Hepatocyte (in vitro differentiated cells): Measurements from ENCODE around the gene IER3. TPM values are rescaled to one million over a fixed set of nuclear protein-coding genes. Genes with fewer than 3 reads are reported as not detected.
A peak's percentile ranks its signal among the peaks of the same experiment; 100 is the strongest.

Experiments
- DNase-seq: peaks from one replicate; pipeline ENCODE4 v3.0.0-alpha.2; 2016; ENCODE audit warnings: low spot score
- H2AFZ ChIP-seq: fragments of 200-600 bp; sonication (generic); 2 replicates; pipeline ENCODE4 v1.6.0; 2016; ENCODE audit warnings: antibody characterized with exemption, mild to moderate bottlenecking
- H3K27ac ChIP-seq: fragments of 200-600 bp; sonication (generic); 2 replicates; pipeline ENCODE4 v1.5.1; 2016; ENCODE audit warnings: mild to moderate bottlenecking
- H3K27me3 ChIP-seq: fragments of 200-600 bp; sonication (generic); 2 replicates; pipeline ENCODE4 v1.6.1; 2016
- H3K36me3 ChIP-seq: fragments of 200-600 bp; sonication (generic); replicated peaks from 2 replicates; pipeline ENCODE4 v1.5.1; 2016; ENCODE audit warnings: low read depth; ENCODE audit not compliant: insufficient read depth
- H3K4me1 ChIP-seq: fragments of 200-600 bp; sonication (generic); 2 replicates; pipeline ENCODE4 v1.5.1; 2016; ENCODE audit warnings: mild to moderate bottlenecking, moderate library complexity; ENCODE audit not compliant: insufficient read depth
- H3K4me2 ChIP-seq: fragments of 200-600 bp; sonication (generic); 2 replicates; pipeline ENCODE4 v1.6.0; 2016
- H3K4me3 ChIP-seq: fragments of 200-600 bp; sonication (generic); 2 replicates; pipeline ENCODE4 v1.5.1; 2016; ENCODE audit warnings: mild to moderate bottlenecking
- H3K79me2 ChIP-seq: fragments of 200-600 bp; sonication (generic); 2 replicates; pipeline ENCODE4 v1.6.0; 2017; ENCODE audit warnings: mild to moderate bottlenecking
- H3K9me2 ChIP-seq: fragments of 200-600 bp; sonication (generic); replicated peaks from 2 replicates; pipeline ENCODE4 v1.6.0; 2017; ENCODE audit warnings: mild to moderate bottlenecking; ENCODE audit not compliant: insufficient read depth
- H3K9me3 ChIP-seq: fragments of 200-600 bp; sonication (generic); 2 replicates; pipeline ENCODE4 v1.5.1; 2016; ENCODE audit warnings: low read depth, mild to moderate bottlenecking
- H4K20me1 ChIP-seq: fragments of 200-600 bp; sonication (generic); 2 replicates; pipeline ENCODE4 v1.6.0; 2016; ENCODE audit warnings: mild to moderate bottlenecking; ENCODE audit not compliant: insufficient read depth, poor library complexity, severe bottlenecking
- EZH2 ChIP-seq: fragments of 200-600 bp; sonication (generic); IDR thresholded peaks from 2 replicates; pipeline ENCODE4 v1.6.1; 2016; ENCODE audit warnings: antibody characterized with exemption, mild to moderate bottlenecking, borderline replicate concordance
- EZH2phosphoT487 ChIP-seq: fragments of 200-600 bp; sonication (generic); IDR thresholded peaks from one replicate; pipeline ENCODE4 v1.6.1; 2018; ENCODE audit warnings: antibody characterized with exemption, mild to moderate bottlenecking, low read depth, moderate library complexity; ENCODE audit not compliant: unreplicated experiment, severe bottlenecking
- WGBS: methylation state at CpG from one replicate; pipeline ENCODE4 v1.1.6; 2016; ENCODE audit warnings: low lambda C conversion rate; ENCODE audit errors: missing lambda C conversion rate; 5-methylcytosine and 5-hydroxymethylcytosine counted together
- polyA plus RNA-seq: library from polyadenylated mRNA; unstranded; fragments of >200 nt; fragmentation: Nextera tagmentation; extraction: Ambion mirVana; gene quantifications from 2 replicates; pipeline ENCODE4 v1.2.1, GENCODE V29; 2016
- total RNA-seq: library from RNA; depleted of rRNA; stranded (reverse); fragments of >200 nt; gene quantifications from 2 replicates; pipeline ENCODE4 v1.2.3, GENCODE V29; 2014
- TF ChIP-seq, protein P1 (sequence below): fragments of 200-600 bp; sonication (generic); IDR thresholded peaks from 2 replicates; pipeline ENCODE4 v1.5.1; 2016; ENCODE audit warnings: antibody characterized with exemption, mild to moderate bottlenecking; ENCODE audit not compliant: poor library complexity

IER3 gene, protein sequence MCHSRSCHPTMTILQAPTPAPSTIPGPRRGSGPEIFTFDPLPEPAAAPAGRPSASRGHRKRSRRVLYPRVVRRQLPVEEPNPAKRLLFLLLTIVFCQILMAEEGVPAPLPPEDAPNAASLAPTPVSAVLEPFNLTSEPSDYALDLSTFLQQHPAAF
- total RNA-seq, result 173 and 193 TPM in 2 replicates
- polyA plus RNA-seq, result 158 and 159 TPM in 2 replicates

DNA sequence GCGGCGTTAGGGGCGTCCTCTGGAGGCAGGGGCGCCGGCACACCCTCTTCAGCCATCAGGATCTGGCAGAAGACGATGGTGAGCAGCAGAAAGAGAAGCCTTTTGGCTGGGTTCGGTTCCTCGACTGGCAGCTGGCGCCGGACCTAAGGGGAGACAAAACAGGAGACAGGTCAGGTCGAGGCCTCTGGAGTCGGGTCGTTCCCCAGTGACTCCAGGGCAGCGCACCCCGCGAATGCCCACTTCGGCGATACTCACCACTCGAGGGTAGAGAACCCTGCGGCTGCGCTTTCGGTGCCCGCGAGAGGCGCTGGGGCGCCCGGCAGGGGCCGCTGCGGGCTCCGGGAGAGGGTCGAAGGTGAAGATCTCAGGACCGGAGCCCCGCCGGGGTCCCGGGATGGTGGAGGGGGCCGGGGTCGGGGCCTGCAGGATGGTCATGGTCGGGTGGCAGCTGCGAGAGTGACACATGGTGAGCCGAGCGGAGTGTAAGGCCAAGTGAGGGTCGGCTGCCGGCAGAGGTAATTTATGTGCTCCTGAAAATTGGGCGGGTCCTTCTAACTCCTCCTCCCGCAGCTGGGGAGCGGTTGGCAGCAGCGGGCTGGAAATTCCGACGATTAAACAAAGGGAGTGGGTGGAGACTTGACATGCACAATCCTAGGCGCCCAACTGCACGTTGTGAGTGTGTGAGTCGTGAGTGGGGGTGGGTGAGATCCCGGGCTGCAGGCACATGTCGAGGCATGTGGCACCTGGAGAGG is at the start of gene IER3:
Gene IER3, minus strand, starts transcription at position 494 of the 752 bp plus-strand sequence. Its CDS starts 29 bp downstream, at position 465.
- Histone ChIP-seq H3K9me3 (no peaks in the 10 kb centered on the region), H3K9me2 (no peaks in the 10 kb centered on the region), H3K79me2 (peaks cover 42% of the 10 kb centered on the region), H3K36me3 (no peaks in the 10 kb centered on the region), H3K4me1 (peaks cover 27% of the 10 kb centered on the region), H3K4me3 (peak within 1 kb of the TSS; percentile 91), H2AFZ (no peak within 1 kb of the TSS), H3K4me2 (peak within 1 kb of the TSS; percentile 92), H3K27me3 (no peaks in the 10 kb centered on the region), H3K27ac (peak within 1 kb of the TSS; percentile 94), H4K20me1 (no peaks in the 10 kb centered on the region)
- DNase-seq, result peak; percentile 94
- TF ChIP-seq, protein P1, sequence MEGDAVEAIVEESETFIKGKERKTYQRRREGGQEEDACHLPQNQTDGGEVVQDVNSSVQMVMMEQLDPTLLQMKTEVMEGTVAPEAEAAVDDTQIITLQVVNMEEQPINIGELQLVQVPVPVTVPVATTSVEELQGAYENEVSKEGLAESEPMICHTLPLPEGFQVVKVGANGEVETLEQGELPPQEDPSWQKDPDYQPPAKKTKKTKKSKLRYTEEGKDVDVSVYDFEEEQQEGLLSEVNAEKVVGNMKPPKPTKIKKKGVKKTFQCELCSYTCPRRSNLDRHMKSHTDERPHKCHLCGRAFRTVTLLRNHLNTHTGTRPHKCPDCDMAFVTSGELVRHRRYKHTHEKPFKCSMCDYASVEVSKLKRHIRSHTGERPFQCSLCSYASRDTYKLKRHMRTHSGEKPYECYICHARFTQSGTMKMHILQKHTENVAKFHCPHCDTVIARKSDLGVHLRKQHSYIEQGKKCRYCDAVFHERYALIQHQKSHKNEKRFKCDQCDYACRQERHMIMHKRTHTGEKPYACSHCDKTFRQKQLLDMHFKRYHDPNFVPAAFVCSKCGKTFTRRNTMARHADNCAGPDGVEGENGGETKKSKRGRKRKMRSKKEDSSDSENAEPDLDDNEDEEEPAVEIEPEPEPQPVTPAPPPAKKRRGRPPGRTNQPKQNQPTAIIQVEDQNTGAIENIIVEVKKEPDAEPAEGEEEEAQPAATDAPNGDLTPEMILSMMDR, result peak; percentile 73
- TF ChIP-seq EZH2, result no peak
- WGBS, result 2% methylated on average over 48 of the region's 54 CpGs

DNA sequence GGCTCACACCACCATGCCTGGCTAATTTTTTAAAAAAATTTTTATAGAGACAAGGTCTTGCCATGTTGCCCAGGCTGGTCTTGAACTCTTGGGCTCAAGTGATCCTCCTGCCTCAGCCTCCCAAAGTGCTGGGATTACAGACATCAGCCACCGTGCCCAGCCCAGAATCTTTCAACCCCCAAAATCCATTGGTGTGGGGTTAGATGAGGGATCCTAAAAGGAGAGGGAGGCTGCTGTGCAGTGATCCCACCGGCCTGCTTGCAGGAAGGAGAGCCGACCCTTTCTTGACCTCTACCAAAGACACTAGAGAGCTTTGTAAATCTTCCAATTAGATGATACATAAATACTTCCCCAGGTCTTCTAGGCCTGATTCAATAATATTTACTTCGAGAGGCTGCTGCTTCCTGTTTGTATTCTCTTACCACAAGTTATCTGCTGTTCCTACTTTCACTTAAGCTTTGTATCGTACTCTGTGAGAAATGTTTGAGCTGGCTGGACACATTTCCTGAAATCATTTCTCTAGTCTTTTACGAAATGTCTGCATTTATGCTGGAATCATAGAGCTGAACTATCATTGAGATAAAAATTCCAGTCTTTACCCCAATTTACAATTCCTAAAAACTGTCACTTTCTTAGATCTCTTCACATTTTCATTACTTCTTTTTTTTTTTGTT is 49.3 kb upstream of the IER3 start:
- Histone ChIP-seq H4K20me1 (no peaks in the 10 kb centered on the region), H3K4me1 (peaks cover 3% of the 10 kb centered on the region), H2AFZ (no peak overlapping the region), H3K36me3 (no peaks in the 10 kb centered on the region), H3K4me3 (no peak overlapping the region), H3K27me3 (no peaks in the 10 kb centered on the region), H3K4me2 (peak overlapping the region; percentile 26), H3K9me2 (no peaks in the 10 kb centered on the region), H3K79me2 (no peaks in the 10 kb centered on the region), H3K27ac (peak overlapping the region; percentile 57), H3K9me3 (no peaks in the 10 kb centered on the region)
- DNase-seq, result no peak
- 49% methylated on average over 6 of the region's 6 CpGs for WGBS
- TF ChIP-seq EZH2 (no peak), EZH2phosphoT487 (no peak)
- TF ChIP-seq, protein P1, result no peak

DNA sequence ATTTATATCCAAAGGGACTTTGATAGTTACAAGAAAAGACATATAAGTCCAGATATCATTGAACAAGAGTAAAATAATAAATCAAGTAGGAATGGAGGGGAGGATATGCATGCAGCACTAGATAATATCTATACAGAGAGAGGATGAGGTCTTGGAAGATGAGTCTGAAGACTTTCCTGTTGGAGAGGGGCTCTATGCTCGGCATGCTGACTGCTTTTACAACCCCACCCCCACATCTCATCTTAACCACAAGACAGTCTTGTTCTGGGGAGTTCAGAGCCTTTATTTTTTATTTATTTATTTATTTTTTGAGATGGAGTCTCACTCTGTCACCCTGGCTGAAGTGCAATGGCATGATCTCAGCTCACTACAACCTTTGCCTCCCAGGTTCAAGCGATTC is 48.4 kb upstream of the IER3 start:
- H3K4me3 ChIP-seq, result no peak overlapping the region
- 81% methylated on average over 2 of the region's 2 CpGs for WGBS
- H3K4me1 ChIP-seq, result peaks cover 3% of the 10 kb centered on the region
- TF ChIP-seq EZH2 (no peak), EZH2phosphoT487 (no peak)
- TF ChIP-seq, protein P1, result no peak
- H3K9me3 ChIP-seq, result no peaks in the 10 kb centered on the region
- H3K4me2 ChIP-seq, result no peak overlapping the region
- no peak for DNase-seq
- no peaks in the 10 kb centered on the region for H3K27me3 ChIP-seq
- H3K9me2 ChIP-seq, result no peaks in the 10 kb centered on the region
- H4K20me1 ChIP-seq, result no peaks in the 10 kb centered on the region
- H3K27ac ChIP-seq, result no peak overlapping the region
- H3K36me3 ChIP-seq, result no peaks in the 10 kb centered on the region
- H3K79me2 ChIP-seq, result no peaks in the 10 kb centered on the region
- H2AFZ ChIP-seq, result no peak overlapping the region
